ENCODE data around the gene WNT10A. TPM values are rescaled to one million over a fixed set of nuclear protein-coding genes. Genes with fewer than 3 reads are reported as not detected.

Gene WNT10A
- total and polyA plus RNA-seq, 10 of the 15 experiments (the other 5 are each of a cell fraction or from before 2014, with no cell fraction given) = 0.61 to 45.0 (median 6.9) TPM

DNA sequence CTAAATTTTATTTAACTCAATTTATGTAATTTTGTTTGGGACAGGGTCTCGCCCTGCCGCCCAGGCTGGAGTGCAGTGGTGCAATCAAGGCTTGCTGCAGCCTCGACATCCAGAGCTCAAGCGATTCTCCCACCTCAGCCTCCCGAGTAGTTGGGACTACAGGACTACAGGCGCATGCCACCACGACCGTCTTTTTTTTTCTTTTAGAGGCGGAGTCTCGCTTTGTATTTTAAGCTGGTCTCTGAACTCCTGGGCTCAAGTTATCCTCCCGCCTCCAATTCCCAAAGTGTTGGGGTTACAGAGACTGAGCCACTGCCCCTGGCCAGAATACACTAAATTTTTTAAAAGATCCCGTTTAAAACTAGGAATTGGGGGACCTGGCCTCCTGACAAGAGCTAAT is 18.5 kb downstream of the WNT10A start:
- no TSS peak for BruUV-seq (replicated peaks)
- FAIRE-seq (no peak), DNase-seq (ENCODE audit: low read depth, low spot score) (no peak), ATAC-seq (no peak)
- ChIA-PET CTCF (interaction anchor here (0.6 to 22.2 kb wide), 11 partner anchors 11 to 283 kb away, joined by 3 to 1364 read pairs (median 11); partner anchors contain the start of genes BCS1L, WNT10A and ZNF142), POLR2A (interaction anchor here (7.9 to 10.2 kb wide), 2 partner anchors 13 to 21 kb away, joined by 154 to 360 read pairs; partner anchors contain the start of gene WNT10A), SMC1A (ENCODE audit: uncharacterized antibody, unreplicated experiment) (interaction anchor here (1.4 to 12.4 kb wide), 5 partner anchors 9 to 48 kb away, joined by 3 to 780 read pairs (median 23); partner anchors contain the start of gene WNT10A), RAD21 (ENCODE audit: unreplicated experiment) (interaction anchor here (1.0 to 9.5 kb wide), 7 partner anchors 9 to 502 kb away, joined by 3 to 871 read pairs (median 7); partner anchors contain the start of gene WNT10A)
- intact Hi-C loops (cut with micrococcal nuclease; ENCODE audit: unreplicated experiment) (no loop called here), in situ Hi-C loops (cut with MboI) (no loop called here)
- no peak overlapping the region for H2AFZ ChIP-seq (ENCODE audit: control insufficient read depth, low read depth, low read length)
- no peak overlapping the region for H3K4me3 ChIP-seq
- peaks cover 19% of the 10 kb centered on the region for H3K79me2 ChIP-seq (ENCODE audit: control insufficient read depth, insufficient read depth, low read length)
- no peaks in the 10 kb centered on the region for H3K36me3 ChIP-seq (ENCODE audit: control insufficient read depth in 2 of 2, insufficient read depth in 2 of 2, low read length in 1 of 2)
- H3K9ac ChIP-seq (ENCODE audit: control insufficient read depth, insufficient read depth, low read length) = no peak overlapping the region
- no peaks in the 10 kb centered on the region for H3K27me3 ChIP-seq (replicated peaks in 1 of 2; ENCODE audit: control insufficient read depth in 2 of 2, insufficient read depth in 2 of 2, low read length in 1 of 2)
- peaks cover 32% of the 10 kb centered on the region for H3K4me1 ChIP-seq (ENCODE audit: control insufficient read depth, insufficient read depth, low read length)
- H4K20me1 ChIP-seq (ENCODE audit: control insufficient read depth, insufficient read depth) = no peaks in the 10 kb centered on the region
- H3K9me3 ChIP-seq (replicated peaks; ENCODE audit: control insufficient read depth, insufficient read depth, low read length) = no peaks in the 10 kb centered on the region
- no peak overlapping the region for H3K27ac ChIP-seq (ENCODE audit: control insufficient read depth, insufficient read depth)
- no peak overlapping the region for H3K4me2 ChIP-seq (ENCODE audit: control insufficient read depth, insufficient read depth)
- 35% methylated on average over 12 of the region's 12 CpGs for WGBS (ENCODE audit: insufficient coverage, insufficient replicate concordance, low lambda C conversion rate, missing lambda C conversion rate)
- TF ChIP-seq ZNF687 (IDR thresholded peaks at IDR 0.05) (no peak), TARDBP (IDR thresholded peaks at IDR 0.05; ENCODE audit: borderline replicate concordance) (no peak), POLR2AphosphoS5 (IDR thresholded peaks at IDR 0.05; ENCODE audit: low read length) (no peak), MAX (IDR thresholded peaks at IDR 0.05; ENCODE audit: low read depth, low read length) (no peak), SIN3A (IDR thresholded peaks at IDR 0.05; ENCODE audit: low read depth, low read length) (no peak), CREM (IDR thresholded peaks at IDR 0.05; ENCODE audit: low read depth) (no peak), PAX5 (IDR thresholded peaks at IDR 0.05; ENCODE audit: borderline replicate concordance, low read depth, low read length) (no peak), SMAD1 (IDR thresholded peaks at IDR 0.05; ENCODE audit: low read depth, partially characterized antibody) (no peak), MXI1 (IDR thresholded peaks at IDR 0.05; ENCODE audit: low read depth, low read length) (no peak), BACH1 (IDR thresholded peaks at IDR 0.05; ENCODE audit: borderline replicate concordance) (no peak)
- TF ChIP-seq, protein P1, sequence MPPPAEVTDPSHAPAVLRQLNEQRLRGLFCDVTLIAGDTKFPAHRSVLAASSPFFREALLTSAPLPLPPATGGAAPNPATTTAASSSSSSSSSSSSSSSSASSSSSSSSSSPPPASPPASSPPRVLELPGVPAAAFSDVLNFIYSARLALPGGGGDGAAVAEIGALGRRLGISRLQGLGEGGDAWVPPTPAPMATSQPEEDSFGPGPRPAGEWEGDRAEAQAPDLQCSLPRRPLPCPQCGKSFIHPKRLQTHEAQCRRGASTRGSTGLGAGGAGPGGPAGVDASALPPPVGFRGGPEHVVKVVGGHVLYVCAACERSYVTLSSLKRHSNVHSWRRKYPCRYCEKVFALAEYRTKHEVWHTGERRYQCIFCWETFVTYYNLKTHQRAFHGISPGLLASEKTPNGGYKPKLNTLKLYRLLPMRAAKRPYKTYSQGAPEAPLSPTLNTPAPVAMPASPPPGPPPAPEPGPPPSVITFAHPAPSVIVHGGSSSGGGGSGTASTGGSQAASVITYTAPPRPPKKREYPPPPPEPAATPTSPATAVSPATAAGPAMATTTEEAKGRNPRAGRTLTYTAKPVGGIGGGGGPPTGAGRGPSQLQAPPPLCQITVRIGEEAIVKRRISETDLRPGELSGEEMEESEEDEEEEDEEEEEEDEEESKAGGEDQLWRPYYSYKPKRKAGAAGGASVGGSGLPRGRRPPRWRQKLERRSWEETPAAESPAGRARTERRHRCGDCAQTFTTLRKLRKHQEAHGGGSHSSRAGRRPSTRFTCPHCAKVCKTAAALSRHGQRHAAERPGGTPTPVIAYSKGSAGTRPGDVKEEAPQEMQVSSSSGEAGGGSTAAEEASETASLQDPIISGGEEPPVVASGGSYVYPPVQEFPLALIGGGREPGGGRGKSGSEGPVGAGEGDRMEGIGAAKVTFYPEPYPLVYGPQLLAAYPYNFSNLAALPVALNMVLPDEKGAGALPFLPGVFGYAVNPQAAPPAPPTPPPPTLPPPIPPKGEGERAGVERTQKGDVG (CRISPR knock-in tag; IDR thresholded peaks at IDR 0.05) = no peak

Data from GM12878 (cell line).